GM21367 (cell line): Measurements from ENCODE around the gene CCN2.

Experiments used
- ATAC-seq: cut with Tn5 transposase; IDR thresholded peaks from one replicate; pipeline ENCODE4 v1.9.1; 2021; ENCODE audit not compliant: unreplicated experiment

CCN2 gene

DNA sequence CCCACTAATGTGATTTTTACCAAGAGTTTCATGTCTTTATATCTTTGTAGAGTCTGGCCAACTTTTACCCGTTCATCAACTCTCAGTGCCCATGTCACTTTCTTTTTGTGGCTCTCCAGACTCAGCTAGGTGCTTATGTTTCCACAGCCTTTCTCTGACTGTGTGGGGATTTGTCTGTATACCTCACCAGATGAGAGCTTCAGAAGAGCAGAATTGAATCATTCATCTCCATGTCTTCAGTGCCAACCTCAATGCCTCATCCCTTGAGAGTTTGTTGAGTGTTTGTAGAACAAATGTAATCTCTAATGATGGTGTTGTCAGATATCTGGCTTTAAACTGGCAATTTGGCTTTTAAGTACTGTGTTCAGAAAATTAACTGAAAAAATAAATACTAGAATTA lies 16.8 kb upstream of the CCN2 start:
- ATAC-seq, result no peak

GRCh38 chr6:131966443-131966842 lies 15.3 kb upstream of the CCN2 start:
- no peak for ATAC-seq

DNA sequence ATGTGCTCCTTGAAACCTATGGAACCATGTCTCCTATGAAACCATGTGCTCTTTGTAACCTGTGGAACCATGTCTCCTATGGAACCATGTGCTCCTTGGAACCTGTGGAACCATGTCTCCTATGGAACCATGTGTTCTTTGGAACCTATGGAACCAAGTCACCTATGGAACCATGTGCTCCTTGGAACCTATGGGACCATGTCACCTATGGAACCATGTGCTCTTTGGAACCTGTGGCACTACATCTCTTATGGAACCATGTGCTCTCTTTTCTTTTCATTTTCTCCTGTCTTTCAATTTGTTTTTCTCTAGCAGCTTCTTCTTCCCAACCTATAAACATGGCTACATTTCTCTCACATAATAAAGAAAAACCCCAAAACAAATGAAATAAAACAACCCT lies 11.9 kb upstream of the CCN2 start:
- ATAC-seq, result no peak

DNA sequence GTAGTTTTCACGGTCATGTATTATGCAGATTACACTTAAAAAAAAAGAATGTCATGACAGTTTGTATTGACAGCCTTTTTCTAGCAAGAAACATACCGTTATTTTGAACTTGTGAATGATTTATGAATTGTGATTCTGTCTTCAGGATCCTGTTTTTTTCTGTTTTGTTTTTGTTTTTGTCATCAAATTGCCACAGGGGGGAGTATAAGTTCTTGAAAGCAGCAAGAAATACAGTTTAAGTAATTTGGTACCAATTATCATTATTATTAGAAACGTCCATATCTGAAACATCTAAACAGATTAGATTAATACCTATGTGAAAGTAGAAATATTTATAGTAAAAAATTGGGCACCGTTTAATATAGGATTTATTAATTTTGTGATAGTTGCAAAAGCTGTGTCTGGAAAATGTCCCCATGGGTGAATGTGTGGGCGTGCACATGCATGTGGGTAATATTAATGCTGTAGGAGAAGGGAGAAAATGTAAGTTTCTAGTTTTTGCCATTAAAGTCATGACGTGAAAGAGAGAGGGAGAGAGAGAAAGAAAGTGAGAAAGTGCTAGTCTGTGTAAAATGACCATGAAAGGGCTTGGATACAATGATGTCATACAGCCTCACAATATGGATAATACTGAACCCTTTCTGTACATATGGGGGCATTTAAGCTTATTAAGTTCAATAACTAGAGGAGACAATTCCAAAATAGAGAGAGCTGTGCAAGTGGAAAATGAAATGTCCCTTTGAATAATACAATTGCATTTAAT lies 9.4 kb upstream of the CCN2 start:
- ATAC-seq, result no peak

GRCh38 chr6:131958542-131959470 lies 7.6 kb upstream of the CCN2 start:
- ATAC-seq, result no peak

- no peak for ATAC-seq
Measured at GRCh38 chr6:131958095-131958494, 6.9 kb upstream of the CCN2 start.

GRCh38 chr6:131955876-131956275 lies 4.7 kb upstream of the CCN2 start:
- no peak for ATAC-seq

- ATAC-seq, result no peak
Measured at GRCh38 chr6:131955192-131955591, 4.0 kb upstream of the CCN2 start.

- no peak for ATAC-seq
Measured at GRCh38 chr6:131954775-131955107, 3.6 kb upstream of the CCN2 start.

GRCh38 chr6:131954059-131954774 lies 3.0 kb upstream of the CCN2 start:
- ATAC-seq, result no peak

DNA sequence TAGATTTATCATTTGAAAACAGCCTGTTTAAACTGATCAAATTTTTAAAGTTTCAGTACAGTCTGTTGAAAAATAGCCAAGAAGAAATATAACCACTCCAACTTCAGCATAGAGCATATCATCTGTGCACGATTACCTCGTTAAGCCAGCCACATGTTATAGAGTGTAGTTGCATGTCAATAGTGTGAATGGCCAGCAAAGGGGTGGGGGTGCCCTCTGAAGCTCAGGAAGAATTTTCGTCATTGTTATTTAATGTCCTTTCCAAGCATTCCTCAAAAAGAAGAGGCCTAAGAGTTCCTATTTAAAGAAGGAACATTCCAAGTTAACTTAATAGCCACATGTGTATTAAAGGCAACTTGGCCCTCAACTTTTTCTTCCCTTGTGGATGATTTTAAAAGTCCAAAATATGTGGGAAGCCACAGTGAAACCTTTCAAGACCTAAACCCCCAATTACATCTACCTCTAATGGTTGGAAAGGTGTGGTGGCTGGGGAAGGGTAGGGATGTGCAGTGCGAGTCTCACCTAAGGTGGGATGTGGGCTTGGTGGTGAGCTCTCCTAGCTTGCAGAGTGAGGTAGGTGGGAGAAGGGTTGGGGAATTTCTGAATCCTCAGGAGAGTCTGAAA lies 1.8 kb upstream of the CCN2 start:
- ATAC-seq, result no peak

DNA sequence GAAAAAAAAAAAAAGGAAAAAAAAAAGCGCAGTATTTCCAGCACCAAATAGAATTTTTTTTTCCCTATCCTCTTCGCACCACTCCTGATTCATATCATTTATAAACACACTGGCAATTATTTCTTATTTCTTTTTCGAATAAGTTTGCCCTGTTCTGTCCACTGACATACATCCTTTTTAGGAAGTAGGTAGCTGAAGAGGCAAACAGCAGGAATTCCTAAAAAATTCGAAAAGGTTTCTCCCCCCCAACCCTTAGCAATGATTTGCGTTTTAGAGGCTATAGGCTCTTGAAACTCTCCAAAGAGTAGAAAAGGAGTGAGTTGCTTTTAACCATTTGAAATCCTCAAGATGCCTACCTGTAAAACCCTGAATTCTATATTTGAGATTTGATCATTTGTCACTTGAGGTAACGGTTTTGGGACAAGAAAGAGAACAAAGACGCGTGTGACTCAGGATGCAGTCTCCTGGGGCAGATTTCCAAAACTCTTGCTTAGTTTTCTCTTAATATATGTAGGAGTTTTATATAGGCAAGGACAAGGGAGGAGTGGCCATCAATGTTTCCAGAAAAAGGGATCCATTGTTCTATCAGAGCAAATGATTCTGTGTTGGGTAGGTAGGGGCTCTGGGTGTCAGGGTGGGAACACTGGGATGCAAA lies 531 bp upstream of the CCN2 start:
- no peak for ATAC-seq

GRCh38 chr6:131949909-131950766 lies 1.0 kb downstream of the CCN2 start:
- no peak for ATAC-seq

GRCh38 chr6:131949620-131949908 lies 1.6 kb downstream of the CCN2 start:
- no peak for ATAC-seq

GRCh38 chr6:131948692-131949619 lies 2.2 kb downstream of the CCN2 start:
- no peak for ATAC-seq

DNA sequence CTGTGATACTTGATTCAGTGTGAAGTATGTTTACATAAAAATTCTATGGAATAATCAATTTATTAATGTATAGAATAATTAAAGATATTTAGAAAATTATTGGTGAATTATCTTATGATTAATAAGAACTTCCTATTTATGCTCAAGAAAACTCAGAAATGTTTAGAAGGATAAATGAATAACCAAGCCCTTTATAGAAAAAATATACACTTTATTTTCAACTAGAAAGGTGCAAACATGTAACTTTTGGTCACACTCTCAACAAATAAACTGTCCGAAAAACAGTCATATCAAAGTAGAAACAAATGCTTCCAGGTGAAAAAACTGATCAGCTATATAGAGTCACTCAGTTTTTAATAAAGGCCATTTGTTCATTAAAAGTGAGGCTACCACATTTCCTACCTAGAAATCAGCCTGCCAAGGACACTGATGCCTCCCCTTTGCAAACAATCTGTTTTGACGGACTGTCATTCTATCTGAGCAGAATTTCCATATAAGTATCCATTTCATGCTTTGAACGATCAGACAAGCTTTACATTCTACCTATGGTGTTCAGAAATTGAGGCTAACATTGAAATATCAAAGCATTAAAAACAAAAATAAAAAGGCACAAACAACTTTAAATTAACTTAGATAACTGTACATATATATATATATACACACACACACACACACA lies 3.0 kb downstream of the CCN2 start:
- no peak for ATAC-seq

GRCh38 chr6:131946992-131947955 lies 3.9 kb downstream of the CCN2 start:
- no peak for ATAC-seq
